ENCODE data around the gene RGS12. TPM values are rescaled to one million over a fixed set of nuclear protein-coding genes. Genes with fewer than 3 reads are reported as not detected.

RGS12 gene
- total RNA-seq, 2 donors from 2014 or later: 45.2 to 48.6 TPM

DNA sequence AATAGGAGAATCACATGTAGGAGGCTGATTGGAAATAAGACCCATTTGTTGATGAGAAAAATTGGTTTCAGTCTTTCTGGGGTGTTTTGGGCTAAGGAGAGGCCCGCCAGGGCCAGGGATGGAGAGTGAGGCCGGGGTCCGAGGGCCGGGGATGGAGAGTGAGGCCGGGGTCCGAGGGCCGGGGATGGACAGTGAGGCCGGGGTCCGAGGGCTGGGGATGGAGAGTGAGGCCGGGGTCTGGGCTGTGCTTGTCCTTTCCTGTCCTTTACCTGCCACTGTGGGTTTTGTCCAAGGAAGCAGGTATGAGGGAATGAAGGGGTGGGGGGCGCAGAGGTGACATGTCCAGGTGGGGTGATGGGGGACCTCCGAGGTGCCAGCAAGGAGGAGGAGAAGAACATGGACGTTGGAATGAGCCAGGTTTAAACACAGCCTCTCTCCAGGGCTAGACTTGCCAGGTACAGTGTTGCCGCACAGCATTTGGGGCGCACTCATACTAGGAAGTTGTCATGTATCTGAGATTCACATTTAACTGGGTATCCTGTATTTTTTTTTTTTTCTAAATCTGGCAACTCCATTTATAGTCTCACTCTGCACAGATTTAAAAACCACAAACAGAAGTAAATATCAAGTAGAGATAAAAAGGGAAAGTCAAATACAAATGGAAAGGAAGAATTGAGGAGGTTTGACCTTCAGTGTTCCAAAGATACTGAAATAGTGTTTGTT, 8.8 kb downstream of the RGS12 start:
- Mint-ChIP-seq H3K4me3 (no peak overlapping the region), H3K36me3 (ENCODE audit: low read depth) (no peaks in the 10 kb centered on the region), H3K4me1 (peaks cover 40% of the 10 kb centered on the region), H3K27ac (peak overlapping the region; percentile 56), H3K9me3 (no peaks in the 10 kb centered on the region), H3K27me3 (ENCODE audit: insufficient read depth) (no peaks in the 10 kb centered on the region)
- no peaks in the 10 kb centered on the region for H3K36me3 ChIP-seq (ENCODE audit: control insufficient read depth, insufficient read depth, low read length)
- WGBS, 2 experiments (ENCODE audit: insufficient coverage in 1 of 2, insufficient read length in 1 of 2): 95 to 100% methylated on average over 3 to 15 of the region's 15 CpGs
- peak; percentile 34 for DNase-seq
- H3K4me1 ChIP-seq (ENCODE audit: control insufficient read depth, insufficient read depth, low read length): peaks cover 13% of the 10 kb centered on the region
- no peaks in the 10 kb centered on the region for H3K9me3 ChIP-seq (ENCODE audit: control insufficient read depth, low read length)
- H3K9ac ChIP-seq (ENCODE audit: extremely low read depth, low read length, poor library complexity, severe bottlenecking): no peak overlapping the region
- H3K4me3 ChIP-seq (ENCODE audit: low read length): no peak overlapping the region
- H3K27ac ChIP-seq (ENCODE audit: low read depth, low read length): no peak overlapping the region
- no peak for TF ChIP-seq CTCF (conservative IDR thresholded peaks at IDR 0.05)
- H3K27me3 ChIP-seq (ENCODE audit: control insufficient read depth, insufficient read depth, low read length, poor library complexity, severe bottlenecking): no peaks in the 10 kb centered on the region

DNA sequence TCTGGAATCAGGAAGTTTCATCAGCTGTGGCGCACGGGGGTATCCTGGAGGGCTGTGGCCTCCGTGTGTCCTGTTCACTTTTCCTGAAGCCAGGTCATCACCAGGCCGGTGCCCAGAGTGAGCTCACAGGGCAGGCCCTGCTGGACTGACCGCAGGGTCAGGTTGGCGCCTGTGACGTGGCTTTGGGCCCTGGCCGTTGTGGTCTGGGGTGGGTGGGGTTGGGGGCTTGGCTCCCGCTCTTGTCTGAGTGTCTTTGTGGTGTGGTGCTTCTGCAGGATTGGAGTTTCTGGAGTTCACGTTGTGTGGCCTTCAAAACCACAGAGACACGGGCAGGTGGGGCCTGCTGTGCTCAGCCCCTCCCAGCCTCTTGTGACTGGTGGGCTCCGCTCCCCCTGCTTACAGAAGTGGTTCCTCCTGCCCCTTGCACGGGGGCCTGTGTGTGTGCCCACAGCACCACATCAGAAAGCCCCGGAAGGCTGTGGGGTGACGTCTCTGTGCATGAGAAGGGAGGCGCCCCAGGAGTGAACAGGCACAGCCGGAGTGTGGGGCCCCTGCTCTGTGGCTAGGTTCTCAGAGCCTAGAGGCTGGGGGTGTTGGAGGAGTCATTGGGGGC, 9.5 kb downstream of the RGS12 start:
- Histone ChIP-seq H3K9me3 (ENCODE audit: control insufficient read depth, low read length) (no peaks in the 10 kb centered on the region), H3K27ac (ENCODE audit: low read depth, low read length) (peak overlapping the region; percentile 44), H3K4me1 (ENCODE audit: control insufficient read depth, insufficient read depth, low read length) (peaks cover 13% of the 10 kb centered on the region), H3K36me3 (ENCODE audit: control insufficient read depth, insufficient read depth, low read length) (no peaks in the 10 kb centered on the region), H3K4me3 (ENCODE audit: low read length) (no peak overlapping the region), H3K27me3 (ENCODE audit: control insufficient read depth, insufficient read depth, low read length, poor library complexity, severe bottlenecking) (no peaks in the 10 kb centered on the region), H3K9ac (ENCODE audit: extremely low read depth, low read length, poor library complexity, severe bottlenecking) (no peak overlapping the region)
- H3K36me3 Mint-ChIP-seq (ENCODE audit: low read depth): no peaks in the 10 kb centered on the region
- no peak overlapping the region for H3K27ac Mint-ChIP-seq
- no peak for TF ChIP-seq CTCF (conservative IDR thresholded peaks at IDR 0.05)
- peaks cover 36% of the 10 kb centered on the region for H3K4me1 Mint-ChIP-seq
- WGBS, 2 experiments (ENCODE audit: insufficient coverage in 1 of 2, insufficient read length in 1 of 2): 93 to 97% methylated on average over 3 to 17 of the region's 17 CpGs
- no peaks in the 10 kb centered on the region for H3K27me3 Mint-ChIP-seq (ENCODE audit: insufficient read depth)
- H3K4me3 Mint-ChIP-seq: no peak overlapping the region
- no peaks in the 10 kb centered on the region for H3K9me3 Mint-ChIP-seq
- DNase-seq: peak; percentile 28

DNA sequence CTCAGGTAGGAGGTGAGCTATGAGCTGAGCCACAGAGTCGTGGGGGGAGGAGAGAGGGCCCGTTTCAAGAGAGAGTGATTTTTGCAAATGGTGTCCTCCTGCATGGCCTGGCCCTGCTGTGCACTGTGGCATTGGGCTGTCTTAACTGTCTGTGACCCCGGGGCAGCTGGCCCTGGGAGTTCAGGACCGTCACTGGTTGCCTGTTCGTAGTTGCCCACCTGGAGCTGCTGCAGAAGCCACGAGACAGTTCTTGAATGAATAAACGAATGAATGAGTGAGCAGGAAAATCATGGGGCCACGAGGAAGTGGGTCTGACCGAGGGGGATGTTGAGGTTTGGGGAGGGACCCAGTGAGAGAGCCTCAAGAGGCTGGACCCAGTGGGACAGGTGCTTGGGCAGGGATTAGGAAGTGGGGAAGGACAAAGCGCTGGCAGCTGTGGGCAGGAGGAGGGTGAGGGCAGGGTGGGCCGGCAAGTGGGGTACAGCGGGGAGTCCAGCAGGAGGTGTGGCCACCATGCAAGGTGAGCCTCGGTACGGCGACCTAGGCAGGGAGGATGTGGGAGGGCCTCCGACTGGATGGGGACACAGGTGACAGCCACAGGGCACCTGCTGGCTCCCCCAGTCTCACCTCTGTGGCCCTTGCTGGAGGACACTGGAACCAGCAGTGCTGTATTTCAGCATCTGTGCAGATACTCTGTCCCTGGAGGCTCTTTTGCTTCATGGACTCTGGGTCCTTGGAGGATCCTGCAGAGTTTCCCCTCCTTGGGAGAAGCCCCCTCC, 10.2 kb downstream of the RGS12 start:
- no peaks in the 10 kb centered on the region for H3K9me3 Mint-ChIP-seq
- peaks cover 36% of the 10 kb centered on the region for H3K4me1 Mint-ChIP-seq
- Histone ChIP-seq H3K27ac (ENCODE audit: low read depth, low read length) (peak overlapping the region; percentile 51), H3K4me3 (ENCODE audit: low read length) (no peak overlapping the region), H3K36me3 (ENCODE audit: control insufficient read depth, insufficient read depth, low read length) (no peaks in the 10 kb centered on the region), H3K27me3 (ENCODE audit: control insufficient read depth, insufficient read depth, low read length, poor library complexity, severe bottlenecking) (no peaks in the 10 kb centered on the region), H3K9me3 (ENCODE audit: control insufficient read depth, low read length) (no peaks in the 10 kb centered on the region), H3K4me1 (ENCODE audit: control insufficient read depth, insufficient read depth, low read length) (peaks cover 13% of the 10 kb centered on the region), H3K9ac (ENCODE audit: extremely low read depth, low read length, poor library complexity, severe bottlenecking) (no peak overlapping the region)
- H3K27ac Mint-ChIP-seq: peak overlapping the region; percentile 6
- H3K4me3 Mint-ChIP-seq: no peak overlapping the region
- H3K36me3 Mint-ChIP-seq (ENCODE audit: low read depth): no peaks in the 10 kb centered on the region
- 85 to 88% methylated on average over 11 to 16 of the region's 16 CpGs for WGBS, 2 experiments (ENCODE audit: insufficient coverage in 1 of 2, insufficient read length in 1 of 2)
- peak; percentile 46 for DNase-seq
- no peaks in the 10 kb centered on the region for H3K27me3 Mint-ChIP-seq (ENCODE audit: insufficient read depth)
- TF ChIP-seq CTCF (conservative IDR thresholded peaks at IDR 0.05): no peak

Data from endodermal cell (in vitro differentiated cells).